Ishikawa (cell line): Measurements from ENCODE around the gene TPP1.

Source experiments
- CEBPB ChIP-seq: IDR thresholded peaks from 2 replicates; pipeline ENCODE4 v1.6.1; 2012
- CREB1 ChIP-seq: IDR thresholded peaks from 2 replicates; pipeline ENCODE4 v1.6.1; 2012; ENCODE audit warnings: low read depth
- EGR1 ChIP-seq: IDR thresholded peaks from 2 replicates; pipeline ENCODE4 v1.6.1; 2012
- EP300 ChIP-seq: IDR thresholded peaks from 2 replicates; pipeline ENCODE4 v1.6.1; 2012; ENCODE audit warnings: borderline replicate concordance
- FOXM1 ChIP-seq: IDR thresholded peaks from 2 replicates; pipeline ENCODE4 v1.6.1; 2012; ENCODE audit warnings: low read depth, borderline replicate concordance
- NFIC ChIP-seq: IDR thresholded peaks from 2 replicates; pipeline ENCODE4 v1.6.1; 2012
- RAD21 ChIP-seq: IDR thresholded peaks from 2 replicates; pipeline ENCODE4 v1.6.1; 2012; ENCODE audit warnings: low read depth
- TAF1 ChIP-seq: IDR thresholded peaks from 2 replicates; pipeline ENCODE4 v1.6.1; 2012; ENCODE audit warnings: low read depth, mild to moderate bottlenecking
- TCF12 ChIP-seq: IDR thresholded peaks from 2 replicates; pipeline ENCODE4 v1.6.1; 2012; ENCODE audit warnings: low read depth
- TEAD4 ChIP-seq: IDR thresholded peaks from 2 replicates; pipeline ENCODE4 v1.6.1; 2012
- YY1 ChIP-seq: IDR thresholded peaks from 2 replicates; pipeline ENCODE4 v1.6.1; 2012; ENCODE audit warnings: low read depth
- ZBTB7A ChIP-seq: IDR thresholded peaks from 2 replicates; pipeline ENCODE4 v1.6.1; 2012; ENCODE audit warnings: low read depth
- TF ChIP-seq, protein P1 (sequence below): IDR thresholded peaks from 2 replicates; pipeline ENCODE4 v1.6.1; 2012
- TF ChIP-seq, protein P2 (sequence below): IDR thresholded peaks from 2 replicates; pipeline ENCODE4 v1.6.1; 2012
- TF ChIP-seq, protein P3 (sequence below): IDR thresholded peaks from 2 replicates; pipeline ENCODE4 v1.6.1; 2012; ENCODE audit warnings: low read depth, mild to moderate bottlenecking

Gene TPP1

DNA sequence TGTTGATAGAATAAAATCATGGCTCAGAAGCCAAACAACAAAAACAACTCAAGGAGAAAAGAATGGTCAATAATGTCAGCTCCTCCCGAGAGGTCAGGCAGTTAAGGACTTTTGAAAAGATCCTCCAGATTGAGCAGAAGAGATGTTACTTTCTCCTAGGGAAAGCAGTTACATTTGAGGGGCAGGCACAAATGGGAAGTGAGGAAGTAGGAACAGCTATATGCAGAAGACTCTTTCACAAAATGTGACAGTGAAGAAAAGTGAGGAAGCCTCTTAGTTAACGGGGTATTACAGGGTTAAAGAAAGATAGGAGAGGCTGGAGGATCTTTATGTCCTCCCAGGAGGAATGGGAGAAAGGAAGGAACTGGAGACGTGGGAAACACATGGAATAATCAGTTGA, 33.0 kb upstream of the TPP1 start:
- TF ChIP-seq, protein P1, sequence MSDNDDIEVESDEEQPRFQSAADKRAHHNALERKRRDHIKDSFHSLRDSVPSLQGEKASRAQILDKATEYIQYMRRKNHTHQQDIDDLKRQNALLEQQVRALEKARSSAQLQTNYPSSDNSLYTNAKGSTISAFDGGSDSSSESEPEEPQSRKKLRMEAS, result no peak
- TF ChIP-seq RAD21 (no peak), YY1 (no peak), EP300 (no peak), NFIC (no peak), EGR1 (no peak), TAF1 (no peak), ZBTB7A (no peak), CREB1 (no peak), TCF12 (no peak), CEBPB (no peak), FOXM1 (no peak), TEAD4 (no peak)
- TF ChIP-seq, protein P2, sequence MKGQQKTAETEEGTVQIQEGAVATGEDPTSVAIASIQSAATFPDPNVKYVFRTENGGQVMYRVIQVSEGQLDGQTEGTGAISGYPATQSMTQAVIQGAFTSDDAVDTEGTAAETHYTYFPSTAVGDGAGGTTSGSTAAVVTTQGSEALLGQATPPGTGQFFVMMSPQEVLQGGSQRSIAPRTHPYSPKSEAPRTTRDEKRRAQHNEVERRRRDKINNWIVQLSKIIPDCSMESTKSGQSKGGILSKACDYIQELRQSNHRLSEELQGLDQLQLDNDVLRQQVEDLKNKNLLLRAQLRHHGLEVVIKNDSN, result no peak
- TF ChIP-seq, protein P3, sequence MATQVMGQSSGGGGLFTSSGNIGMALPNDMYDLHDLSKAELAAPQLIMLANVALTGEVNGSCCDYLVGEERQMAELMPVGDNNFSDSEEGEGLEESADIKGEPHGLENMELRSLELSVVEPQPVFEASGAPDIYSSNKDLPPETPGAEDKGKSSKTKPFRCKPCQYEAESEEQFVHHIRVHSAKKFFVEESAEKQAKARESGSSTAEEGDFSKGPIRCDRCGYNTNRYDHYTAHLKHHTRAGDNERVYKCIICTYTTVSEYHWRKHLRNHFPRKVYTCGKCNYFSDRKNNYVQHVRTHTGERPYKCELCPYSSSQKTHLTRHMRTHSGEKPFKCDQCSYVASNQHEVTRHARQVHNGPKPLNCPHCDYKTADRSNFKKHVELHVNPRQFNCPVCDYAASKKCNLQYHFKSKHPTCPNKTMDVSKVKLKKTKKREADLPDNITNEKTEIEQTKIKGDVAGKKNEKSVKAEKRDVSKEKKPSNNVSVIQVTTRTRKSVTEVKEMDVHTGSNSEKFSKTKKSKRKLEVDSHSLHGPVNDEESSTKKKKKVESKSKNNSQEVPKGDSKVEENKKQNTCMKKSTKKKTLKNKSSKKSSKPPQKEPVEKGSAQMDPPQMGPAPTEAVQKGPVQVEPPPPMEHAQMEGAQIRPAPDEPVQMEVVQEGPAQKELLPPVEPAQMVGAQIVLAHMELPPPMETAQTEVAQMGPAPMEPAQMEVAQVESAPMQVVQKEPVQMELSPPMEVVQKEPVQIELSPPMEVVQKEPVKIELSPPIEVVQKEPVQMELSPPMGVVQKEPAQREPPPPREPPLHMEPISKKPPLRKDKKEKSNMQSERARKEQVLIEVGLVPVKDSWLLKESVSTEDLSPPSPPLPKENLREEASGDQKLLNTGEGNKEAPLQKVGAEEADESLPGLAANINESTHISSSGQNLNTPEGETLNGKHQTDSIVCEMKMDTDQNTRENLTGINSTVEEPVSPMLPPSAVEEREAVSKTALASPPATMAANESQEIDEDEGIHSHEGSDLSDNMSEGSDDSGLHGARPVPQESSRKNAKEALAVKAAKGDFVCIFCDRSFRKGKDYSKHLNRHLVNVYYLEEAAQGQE, result no peak

DNA sequence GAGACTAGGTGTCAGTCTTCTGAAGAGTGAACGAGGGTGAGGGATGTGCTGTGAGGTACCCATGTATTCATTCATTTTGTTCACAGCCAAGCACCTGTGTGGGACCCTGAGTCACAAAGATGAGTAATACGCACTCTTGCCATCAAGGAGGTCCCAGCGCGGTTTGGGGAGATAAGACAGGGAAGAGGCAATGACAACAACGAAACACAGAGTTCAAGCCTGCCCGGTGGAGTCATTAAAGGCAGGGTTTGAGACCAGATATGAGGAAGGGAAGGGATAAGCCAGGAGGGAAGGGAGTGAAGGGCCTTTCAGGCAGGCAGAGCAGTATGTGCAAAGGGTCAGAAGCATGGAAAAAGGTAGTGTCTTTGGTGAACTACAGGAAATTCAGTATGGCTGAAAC, 31.8 kb upstream of the TPP1 start:
- TF ChIP-seq TEAD4 (no peak), YY1 (no peak), EGR1 (no peak), TCF12 (no peak), ZBTB7A (no peak), EP300 (no peak), FOXM1 (no peak), RAD21 (no peak), NFIC (no peak), CREB1 (no peak)
- TF ChIP-seq, protein P3, result no peak
- TF ChIP-seq, protein P2, result no peak

DNA sequence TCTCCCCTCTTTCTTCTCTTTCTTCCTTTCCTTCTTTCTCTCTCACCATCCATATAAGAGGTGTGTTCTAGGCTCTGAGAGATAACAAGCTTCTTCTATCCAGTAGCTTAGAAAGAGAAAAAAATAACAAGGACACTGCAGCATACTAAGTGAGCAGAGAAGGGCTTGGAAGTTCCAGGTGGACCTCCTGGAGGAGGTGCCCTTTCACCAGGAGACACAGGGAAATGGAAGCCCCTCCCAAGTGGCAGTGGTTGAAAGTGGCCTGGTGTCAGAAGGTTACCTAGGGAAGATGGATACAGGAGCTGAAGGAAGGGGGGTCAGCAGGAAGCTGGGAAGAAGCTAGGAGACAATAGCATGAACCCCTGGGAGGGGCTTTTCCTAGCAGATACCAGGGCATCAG, 30.9 kb upstream of the TPP1 start:
- no peak for TF ChIP-seq ZBTB7A
- TF ChIP-seq FOXM1, result no peak
- TF ChIP-seq YY1, result no peak
- TF ChIP-seq, protein P2, result no peak
- TF ChIP-seq RAD21, result no peak
- TF ChIP-seq CEBPB, result no peak
- TF ChIP-seq CREB1, result no peak
- no peak for TF ChIP-seq EP300
- TF ChIP-seq, protein P3, result no peak
- TF ChIP-seq TEAD4, result no peak
- TF ChIP-seq, protein P1, result no peak

DNA sequence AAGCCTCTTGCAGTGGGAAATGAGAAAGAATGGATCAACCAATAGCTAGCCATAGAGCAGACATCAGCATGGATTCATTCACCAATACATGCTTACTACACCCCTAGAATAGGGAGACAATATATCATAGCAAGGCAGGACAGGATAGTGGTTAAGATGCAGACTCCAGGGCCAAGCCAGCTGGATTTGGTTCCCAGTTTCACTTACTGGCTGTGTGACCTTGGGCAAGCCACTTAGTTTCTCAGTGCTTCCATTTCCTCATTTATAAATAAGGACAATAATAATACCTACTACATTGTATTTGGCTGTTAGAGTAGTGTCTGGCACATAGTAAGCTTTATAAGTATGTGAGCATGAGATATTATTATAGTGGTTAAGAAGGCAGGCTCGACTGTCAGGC, 29.3 kb upstream of the TPP1 start:
- TF ChIP-seq CEBPB, result no peak
- no peak for TF ChIP-seq EP300
- no peak for TF ChIP-seq EGR1

DNA sequence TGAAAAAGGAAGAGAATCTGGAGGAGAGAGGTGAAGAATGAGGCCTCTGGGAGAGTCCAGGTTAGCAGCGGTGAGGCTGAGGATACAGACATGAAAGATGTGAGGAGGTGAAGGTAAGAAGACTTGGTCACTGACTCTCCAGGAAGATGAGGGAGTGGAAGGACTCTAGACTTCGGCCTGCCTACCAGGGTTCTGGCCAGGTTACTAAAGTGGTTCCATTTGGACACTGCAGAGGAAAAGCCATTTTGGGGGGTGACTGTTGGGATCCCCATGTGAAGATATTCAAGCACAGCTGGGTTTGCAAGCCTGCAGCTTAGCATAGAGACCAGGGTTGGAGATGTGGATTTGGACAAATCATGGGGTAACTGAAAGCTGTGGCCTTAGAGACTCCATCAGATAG, 28.6 kb upstream of the TPP1 start:
- TF ChIP-seq RAD21 (no peak), TEAD4 (no peak), CEBPB (no peak), YY1 (no peak), EP300 (no peak), ZBTB7A (no peak)
- TF ChIP-seq, protein P1, result no peak
